Suppressor macrophage treated with lipopolysaccharide for 4 hours (primary cell): ENCODE results near the gene NCAM2.
A peak's percentile ranks its signal among the peaks of the same experiment; 100 is the strongest.

Experiments
- DNase-seq: peaks from one replicate; pipeline ENCODE4 v3.0.0-alpha.2; 2020

The NCAM2 gene

DNA sequence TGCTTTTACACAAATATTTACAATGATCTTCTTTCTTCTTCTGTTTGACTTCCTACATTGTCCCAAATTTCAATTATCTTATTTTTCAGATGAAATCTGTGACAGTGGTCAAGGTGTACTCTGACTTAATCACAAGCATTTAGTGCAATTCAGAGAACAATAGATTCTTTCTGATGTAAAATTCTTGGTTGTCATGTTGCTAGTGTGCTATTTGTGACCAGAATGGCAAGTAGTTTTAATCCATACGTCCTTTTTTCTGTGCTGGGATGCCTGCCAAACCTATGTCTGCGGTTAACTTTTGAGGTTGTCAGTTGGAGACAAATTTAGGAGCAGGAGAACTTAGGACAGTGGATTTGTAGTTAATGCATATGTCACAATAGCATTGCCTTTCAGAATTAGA, 31.0 kb downstream of the NCAM2 start:
- no peak for DNase-seq

DNA sequence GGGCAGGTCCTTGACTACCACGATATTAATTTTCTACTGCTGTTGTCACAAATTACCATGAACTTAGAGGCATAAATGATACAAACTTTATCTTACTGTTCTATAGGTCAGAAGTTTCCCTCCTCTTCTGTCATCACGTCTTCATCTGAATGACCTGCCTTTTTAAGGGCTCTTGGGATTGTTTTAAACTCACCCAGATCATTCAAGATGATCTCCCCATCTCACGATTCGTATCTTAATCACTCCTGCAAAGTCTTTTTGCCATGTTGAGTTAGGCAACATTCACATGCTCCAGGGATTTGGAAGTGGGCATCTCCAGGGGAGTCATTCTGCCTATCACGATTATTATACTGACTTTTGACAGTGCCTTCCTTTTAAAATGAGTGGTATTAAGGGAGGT, 32.1 kb downstream of the NCAM2 start:
- no peak for DNase-seq

DNA sequence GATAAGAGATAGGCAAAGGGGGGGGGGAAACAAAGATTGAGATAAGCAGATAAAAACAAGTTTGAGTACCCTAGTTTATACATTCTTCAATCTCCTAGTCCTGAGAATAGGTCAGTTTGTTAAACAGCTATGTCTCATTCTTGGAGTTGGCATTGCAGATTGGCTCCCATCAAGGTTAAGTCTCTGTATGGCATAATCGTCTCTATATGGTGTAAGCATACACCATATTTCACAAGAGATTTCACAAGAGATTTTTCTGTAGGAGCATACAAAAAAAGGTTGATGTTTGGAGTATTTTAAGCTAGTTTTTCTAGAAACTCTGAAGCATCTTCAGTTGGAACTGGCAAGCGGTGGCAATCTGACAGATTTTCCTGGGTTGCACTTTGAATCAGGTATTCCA, 35.8 kb downstream of the NCAM2 start:
- peak; percentile 29 for DNase-seq

DNA sequence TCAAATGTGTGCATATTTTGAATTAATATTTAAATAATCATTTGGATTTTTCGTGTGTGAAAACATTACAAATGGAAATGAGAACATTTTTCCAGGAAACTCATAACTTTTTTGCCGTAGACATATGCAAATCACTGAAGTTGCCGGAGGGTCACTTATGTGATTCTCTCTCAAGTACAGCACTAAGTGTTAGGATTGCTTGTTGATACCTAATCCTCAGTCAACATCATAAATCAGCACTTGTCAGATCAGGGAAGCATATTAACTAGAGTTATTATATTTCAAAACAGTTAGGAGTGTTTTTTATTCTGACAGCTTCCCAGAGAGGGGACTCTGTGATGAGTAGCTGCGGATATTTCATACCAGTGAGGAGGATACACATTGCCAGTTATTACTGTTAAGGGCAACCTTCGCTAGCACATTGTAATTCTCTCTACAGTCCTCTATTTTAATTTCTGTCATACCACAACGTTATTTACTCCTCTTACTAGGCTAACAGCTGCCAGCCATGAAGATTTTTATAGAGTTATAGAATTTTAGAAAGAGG, 41.5 kb downstream of the NCAM2 start:
- no peak for DNase-seq

DNA sequence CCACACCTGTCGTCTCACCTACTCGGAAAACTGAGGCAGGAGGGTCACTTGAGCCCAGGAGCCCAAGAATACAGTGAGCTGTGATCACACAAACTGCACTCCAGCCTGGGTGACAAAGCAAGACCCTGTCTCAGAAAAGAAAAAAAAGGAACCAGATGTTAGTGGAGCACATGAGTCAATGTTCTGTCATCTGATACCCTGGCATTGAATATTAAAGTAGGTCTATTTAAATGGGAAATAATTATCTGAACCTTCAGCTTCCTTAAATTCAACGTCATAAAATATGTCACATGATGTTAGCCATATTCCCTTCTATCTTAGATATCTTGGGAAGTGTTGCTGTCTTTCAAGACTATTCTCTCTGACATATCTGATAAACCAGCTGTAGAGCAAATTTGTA, 47.3 kb downstream of the NCAM2 start:
- DNase-seq: peak; percentile 17

DNA sequence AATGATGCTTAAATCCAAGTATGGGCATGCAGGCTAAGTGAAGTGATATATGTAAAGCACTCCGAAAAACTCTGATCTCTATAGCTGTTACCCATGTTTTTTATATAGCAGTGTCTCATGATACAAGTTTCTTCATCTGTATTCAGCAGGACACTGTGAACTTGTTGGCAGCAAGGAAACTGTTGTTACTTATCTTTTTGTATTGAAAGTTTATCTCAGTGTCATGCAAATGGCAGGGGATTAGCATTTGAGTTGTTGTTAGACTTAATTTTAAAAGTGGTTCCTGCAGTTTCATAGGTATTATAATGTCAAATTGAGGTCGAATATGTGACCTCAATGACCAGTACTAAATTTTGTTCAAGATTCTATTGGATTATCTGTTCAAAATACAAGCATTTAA, 47.9 kb downstream of the NCAM2 start:
- no peak for DNase-seq

DNA sequence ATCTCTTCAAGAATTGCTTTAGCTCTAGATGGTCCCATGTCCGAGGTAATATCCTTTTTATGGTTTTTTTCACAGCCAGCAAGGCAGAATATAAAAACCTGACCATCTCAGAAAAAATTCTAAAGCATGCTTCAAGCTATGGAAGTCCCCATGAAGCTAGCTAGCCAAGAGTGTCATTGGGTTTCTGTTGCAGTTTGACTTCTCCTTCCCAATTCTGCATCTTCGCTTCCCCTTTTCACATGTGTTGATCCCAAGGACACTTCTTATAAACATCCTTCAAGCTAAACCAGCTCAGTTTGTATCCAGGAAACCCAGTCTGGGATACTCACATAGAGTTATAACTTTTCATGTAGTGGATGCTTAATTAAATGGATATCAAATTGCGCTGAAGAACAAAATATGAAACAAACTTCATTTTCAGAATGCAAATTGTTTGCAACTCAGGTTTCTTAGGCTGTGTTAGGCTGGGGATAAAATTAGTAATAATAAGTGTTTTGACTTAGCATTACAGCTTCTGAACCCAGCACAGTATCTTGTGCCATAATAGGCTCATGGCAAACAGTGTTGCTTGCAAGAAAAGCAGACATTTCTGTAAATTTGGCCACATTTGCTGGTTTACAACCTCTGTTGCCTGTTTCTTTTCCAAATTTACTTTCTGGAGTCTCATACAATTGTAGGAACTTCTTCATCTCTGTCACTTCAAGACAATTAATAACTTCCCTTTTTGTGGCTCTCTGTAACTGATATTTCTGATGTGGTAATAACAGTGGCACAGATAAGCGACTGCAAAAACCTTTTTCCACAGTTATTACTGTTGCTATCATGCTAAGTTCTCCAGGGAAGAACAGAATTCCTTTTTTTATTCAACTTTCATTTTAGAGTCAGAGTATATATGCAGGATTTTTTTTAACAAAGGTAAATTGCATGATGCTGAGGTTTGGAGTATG, 53.2 kb downstream of the NCAM2 start:
- peak; percentile 82 for DNase-seq

DNA sequence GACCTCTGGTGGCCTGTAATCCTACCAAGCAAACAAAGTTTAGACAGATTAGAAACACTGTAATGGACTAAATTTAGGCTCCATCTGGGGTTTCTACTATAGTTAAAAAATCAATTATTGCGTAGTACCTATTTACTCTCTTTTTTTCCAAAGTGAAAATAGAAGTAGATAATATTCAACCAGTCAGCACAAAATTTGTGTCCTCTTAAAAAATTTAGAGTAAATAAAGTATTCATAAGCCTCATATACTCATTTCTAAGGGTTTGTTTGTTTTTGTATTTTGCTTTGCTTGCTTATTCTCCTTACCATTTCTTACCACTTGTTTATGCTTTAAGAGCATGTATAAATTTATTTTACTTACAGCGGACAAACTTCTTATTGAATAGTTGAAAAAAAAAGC, 54.5 kb downstream of the NCAM2 start:
- no peak for DNase-seq

DNA sequence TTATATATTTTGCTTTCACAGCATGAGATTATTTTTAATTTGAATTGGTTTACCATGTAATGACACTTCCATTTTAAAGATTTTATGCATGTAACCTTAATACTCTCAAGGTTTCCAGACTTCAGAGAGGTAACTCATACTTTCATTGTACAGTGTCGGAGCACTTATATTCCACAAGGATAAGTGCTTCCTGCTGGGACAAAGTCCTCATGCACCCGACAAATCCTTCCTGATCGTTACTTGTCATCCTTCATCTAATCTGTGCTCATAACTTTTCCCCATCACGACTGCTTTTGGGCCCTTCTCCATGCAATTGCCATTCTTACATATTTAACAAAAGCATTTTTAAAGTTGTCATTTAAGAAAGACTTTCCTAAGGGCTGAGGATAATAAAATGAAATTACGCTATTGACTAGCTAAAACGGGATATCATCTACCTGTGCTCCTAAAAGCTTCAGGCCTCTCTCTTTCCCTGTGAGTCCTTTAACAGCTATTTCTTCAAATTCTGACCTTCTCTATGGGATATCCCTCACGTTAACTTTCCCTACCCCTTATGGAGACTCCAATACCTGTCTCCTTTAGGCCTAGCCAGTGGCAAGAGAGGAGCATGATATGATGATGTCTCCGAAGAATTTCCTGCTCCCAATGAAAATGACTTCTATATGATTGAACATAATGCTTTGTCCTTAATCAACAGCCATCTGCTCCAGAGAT, 59.3 kb downstream of the NCAM2 start:
- no peak for DNase-seq

DNA sequence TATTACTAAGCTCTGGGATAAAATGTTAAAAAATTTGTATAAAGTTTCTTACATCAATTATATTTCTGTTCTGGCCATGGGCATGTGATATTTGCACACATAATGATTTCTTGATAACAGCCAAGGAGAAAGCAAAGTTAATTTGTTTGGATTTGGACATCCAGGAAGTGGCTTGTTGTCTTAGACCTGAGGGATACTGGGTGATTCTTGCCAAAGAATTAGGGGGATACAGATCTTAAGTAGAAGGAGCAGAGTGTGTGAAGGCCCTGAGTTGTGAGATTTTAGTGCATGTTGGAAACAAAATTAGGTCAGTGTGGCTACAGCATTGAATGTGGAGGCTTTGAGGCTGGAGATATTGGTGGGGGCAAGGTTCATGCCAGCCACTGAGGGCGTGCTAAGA, 65.6 kb downstream of the NCAM2 start:
- no peak for DNase-seq

DNA sequence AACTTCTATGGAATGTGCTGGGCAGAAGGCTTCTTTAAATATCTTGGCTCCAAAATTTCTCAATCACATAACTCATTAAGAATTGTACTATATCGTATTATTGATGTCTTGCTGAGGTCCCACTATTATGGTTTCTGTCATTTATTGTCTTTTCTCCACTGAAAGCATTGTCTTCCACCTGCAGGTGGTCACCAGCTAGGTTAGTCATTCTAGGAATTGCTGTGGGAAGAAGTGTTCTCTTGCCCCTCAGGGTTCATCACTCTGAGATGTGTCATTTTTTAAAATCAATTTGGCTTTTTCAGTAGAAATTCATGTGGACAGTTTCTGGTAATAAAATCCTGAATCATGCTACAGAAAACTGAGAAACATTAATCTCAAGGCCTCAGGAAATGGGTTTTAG, 66.1 kb downstream of the NCAM2 start:
- DNase-seq: no peak

DNA sequence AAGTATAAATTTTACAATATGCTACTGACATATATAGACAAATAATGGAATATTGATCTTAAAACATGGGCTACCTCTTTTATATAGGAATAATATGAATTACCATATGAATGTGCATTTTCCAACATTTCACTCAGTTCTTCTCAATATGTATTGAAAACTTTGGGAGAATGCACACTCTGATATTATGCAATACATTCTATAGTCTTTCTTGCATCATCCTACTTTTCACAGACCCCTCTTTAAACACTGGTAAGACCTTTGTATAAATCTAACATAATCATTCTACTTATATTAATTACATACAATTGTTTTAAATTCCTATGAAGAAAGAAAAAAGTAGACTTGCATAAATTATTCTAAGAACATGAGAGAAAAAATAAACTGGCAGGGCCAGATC, 69.2 kb downstream of the NCAM2 start:
- DNase-seq: no peak

DNA sequence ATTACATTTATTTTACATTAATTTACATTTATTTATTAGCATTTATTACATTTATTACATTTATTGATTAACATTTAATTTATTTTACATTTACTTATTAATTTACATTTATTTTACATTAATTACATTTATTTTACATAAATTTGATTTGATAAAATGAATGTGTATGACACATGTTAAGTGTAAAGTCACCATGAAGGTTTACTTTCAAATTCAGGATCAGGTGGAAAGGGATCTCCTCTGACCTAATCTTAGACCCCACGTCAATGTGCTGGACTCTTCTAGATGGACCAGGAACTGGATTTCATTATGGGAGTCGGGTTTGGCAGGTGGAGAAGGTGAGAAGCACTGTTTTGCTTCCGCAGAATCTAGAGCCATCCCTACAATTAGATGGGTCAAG, 76.1 kb downstream of the NCAM2 start:
- no peak for DNase-seq

DNA sequence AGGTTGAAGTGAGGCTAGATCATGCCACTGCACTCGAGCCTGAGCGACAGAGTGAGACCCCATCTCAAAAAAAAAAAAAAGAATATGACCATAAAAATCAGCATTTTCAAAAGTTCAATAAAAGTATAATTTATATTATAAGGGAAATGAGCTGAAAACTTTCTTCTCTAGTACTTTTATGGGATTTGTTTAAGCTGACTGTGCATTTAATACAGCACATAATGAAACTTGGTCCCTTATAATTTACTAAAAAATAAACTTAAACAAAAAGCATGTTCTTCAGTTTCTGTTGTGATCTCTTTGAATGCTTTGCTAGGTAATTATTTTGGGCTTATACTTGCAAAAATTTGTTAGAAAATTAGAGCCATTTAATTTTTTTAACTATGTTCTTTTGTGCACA, 77.8 kb downstream of the NCAM2 start:
- DNase-seq: no peak

DNA sequence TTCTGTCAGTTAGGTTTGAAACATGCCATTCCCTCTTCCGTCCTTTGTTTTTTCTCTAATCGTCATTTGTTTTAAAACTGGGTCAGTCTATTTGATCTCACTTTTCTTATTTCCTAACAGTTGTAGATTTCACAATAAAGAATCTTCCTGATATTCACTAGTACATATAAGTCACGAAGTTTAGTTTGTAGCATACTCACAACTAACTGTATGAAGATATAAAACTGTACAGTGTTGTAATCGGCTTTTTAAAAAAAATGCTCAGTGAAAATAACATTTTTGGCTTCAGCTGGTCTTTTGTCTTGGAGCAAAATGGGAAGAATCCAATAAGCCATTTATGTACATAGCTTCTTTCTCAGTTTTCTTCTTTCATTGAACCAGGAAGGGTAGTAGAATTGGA, 78.3 kb downstream of the NCAM2 start:
- DNase-seq: peak; percentile 15

DNA sequence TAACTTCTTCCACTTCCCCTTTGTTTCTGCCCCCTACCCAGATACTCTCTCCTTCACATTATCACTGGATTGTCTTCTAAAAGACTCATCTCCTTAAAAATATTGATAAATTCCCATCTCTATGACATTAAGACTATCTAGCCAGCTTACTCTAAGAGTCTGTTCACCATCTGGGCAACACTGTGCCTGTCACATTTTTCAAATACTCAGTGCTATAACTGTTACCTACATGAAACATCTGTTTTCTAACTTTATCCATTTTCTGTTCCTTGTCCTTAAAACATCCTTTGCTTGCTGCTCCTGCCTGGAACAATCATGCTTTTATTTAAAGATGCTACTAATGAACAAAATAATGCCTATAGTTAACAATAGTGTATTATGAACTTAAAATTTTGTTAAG, 81.4 kb downstream of the NCAM2 start:
- DNase-seq: no peak

DNA sequence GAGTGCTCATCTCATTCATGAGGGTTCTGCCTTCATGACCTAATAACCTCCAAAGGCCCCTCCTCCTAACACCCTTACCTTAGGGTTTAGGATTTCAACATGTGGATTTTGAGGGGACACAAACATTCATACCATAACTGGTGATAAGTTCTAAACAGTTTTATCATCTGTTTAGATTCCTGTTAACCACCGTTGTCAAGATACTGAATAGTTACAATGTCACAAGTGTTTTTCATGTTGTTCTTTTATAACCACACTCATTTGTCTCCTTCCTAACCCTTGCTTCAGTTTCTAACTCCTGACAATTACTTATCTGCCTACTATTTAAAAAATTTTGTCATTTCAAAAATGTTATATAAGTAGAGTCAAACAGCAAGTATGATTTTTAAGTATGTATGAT, 86.0 kb downstream of the NCAM2 start:
- DNase-seq: no peak

DNA sequence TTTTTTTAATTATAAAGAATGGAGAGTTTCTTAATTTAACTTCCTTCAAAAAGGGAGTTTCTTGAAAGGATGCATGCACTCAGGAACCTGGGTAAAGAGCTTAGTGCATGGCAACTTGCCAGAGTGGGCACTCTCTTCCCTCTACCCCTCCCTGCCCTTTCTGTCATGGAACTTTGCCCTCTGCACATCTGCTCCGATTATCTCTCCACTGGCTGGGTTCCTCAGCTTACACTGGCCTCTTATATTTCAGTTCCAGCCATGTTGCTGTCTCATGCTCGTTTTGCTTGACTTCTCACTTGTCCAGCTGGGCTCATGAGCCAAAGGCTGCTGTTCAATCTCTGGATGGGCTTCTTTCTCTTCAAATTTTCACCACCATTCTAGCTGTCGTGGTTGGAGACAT, 87.0 kb downstream of the NCAM2 start:
- DNase-seq: no peak

DNA sequence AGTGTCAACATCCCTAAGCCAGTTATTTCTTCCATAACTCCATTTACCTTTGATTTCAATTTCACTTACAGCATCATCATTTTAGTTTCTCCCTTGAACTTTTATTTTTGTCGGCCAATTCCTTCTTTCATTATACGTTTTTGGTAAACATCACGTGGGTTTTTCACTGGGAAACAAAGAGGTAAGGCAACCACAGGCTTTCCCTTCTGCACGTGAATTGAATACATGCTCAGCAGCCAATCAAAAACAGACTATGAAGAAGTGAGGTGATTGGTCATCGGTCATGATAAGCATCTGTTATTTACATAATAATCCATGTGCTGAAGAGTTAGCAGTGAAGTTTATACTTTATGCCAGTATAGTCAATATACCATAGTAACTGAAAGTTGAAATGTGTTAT, 98.7 kb downstream of the NCAM2 start:
- no peak for DNase-seq

DNA sequence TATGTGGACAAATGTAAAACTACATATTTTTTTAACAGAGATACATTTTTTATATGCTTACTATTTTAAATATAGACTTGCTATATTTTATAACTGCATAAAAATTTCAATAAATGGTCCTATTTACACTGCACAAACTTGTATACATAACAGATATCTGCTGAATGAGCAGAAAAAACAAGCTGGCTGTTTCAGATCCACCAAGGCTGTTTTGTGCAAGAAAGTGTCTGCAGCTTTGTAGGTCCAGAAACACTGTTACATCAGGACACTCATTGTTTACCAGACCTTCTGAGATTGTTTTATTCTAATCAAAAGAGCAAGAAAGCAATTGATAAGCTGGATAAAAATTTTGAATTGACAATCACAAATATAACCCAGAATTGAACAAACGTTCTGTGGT, 99.3 kb downstream of the NCAM2 start:
- DNase-seq: no peak

DNA sequence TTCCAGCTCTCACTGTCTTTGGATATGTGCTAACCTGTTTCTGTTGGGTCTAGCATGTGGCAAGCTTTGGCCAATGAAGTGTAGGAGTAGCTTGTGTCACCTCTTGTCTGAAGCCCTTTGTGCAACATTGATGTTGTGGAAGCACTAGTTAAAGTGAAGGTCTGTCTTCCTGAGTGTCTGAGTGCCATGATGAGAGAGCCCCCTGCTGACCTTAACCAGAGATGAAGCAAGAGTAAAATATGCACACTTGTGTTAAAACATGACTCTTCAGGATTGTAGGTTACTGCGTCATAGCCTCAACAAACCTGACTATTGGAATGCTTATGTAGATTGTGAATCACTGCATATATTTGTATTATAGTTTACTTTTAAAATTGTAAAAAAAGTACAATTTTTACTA, 103.7 kb downstream of the NCAM2 start:
- peak; percentile 48 for DNase-seq

DNA sequence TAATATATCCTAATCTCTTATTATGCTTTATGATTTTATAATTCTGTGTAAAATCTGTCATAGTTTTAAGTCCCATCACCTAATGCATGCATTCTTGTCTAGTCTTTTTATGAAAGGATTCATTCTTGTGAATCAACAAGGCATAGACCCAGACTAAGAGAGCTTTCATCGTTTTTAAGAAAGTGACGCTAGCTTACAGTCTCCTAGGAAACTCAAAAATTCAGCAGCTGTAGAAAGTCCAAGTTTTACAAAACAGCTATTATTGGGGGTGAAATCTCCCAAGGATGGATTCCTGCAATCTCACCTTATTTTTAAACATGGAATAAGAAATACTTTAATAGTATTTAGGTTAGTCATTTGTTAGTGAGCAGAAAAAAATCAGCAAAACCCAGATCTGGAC, 104.7 kb downstream of the NCAM2 start:
- DNase-seq: no peak

DNA sequence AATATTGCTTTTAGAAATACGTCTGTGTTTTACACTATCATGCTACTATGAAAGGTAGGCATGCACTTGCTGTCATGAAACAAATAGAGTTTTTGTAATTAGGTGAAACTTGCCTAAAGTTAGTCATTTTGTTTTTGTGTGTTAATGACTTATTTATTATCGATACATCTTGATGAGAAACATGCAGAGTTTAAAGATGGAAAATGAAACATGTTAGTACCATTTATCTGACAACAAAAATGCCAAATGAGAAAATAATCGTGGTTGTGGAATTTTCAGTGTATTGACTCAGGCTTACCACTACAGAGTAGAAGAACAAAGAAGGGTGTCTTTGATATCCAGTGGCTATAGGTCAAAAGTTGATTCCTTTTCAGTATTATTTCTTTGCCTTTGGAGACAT, 105.5 kb downstream of the NCAM2 start:
- no peak for DNase-seq

DNA sequence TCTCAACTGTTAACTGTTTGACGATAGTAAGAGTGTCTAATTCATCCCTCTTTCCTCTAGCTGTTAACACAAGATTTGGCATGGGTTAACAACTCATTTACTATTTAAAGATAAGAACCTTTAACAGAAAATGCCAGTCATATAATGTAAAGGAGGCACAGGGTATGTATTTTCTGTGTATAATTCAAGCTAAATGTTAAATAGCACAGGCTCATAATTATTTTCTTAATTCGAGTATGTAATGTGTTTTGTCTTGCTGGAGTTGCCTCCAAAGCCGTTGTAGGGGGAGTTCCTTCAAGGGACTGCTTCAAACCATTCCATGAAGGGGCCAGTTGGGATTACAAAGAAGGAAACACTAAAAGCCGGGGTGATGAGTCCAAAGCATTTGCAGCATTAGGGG, 111.5 kb downstream of the NCAM2 start:
- no peak for DNase-seq
